ENCODE measurements around the gene TEX51.

DNA sequence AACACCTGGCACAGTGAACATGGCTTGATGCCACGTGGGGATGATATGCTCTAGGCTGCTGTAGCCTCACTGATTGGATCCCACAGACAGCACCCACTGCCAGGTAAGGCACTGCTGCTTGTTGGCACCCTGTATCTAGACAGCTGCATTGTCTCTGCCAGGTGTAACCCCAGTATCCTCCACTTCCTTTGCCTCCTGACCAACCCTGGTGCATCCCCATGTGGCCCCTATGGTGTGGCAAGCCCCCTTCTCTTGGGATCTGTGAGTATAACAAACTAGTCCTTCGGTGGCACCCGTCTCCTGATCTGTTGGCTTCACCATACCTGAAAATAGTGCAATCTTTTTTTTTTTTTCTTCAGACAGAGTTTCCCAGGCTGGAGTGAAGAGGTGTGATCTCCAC, 11.1 kb downstream of the TEX51 start:
- TF ChIP-seq, protein P1, sequence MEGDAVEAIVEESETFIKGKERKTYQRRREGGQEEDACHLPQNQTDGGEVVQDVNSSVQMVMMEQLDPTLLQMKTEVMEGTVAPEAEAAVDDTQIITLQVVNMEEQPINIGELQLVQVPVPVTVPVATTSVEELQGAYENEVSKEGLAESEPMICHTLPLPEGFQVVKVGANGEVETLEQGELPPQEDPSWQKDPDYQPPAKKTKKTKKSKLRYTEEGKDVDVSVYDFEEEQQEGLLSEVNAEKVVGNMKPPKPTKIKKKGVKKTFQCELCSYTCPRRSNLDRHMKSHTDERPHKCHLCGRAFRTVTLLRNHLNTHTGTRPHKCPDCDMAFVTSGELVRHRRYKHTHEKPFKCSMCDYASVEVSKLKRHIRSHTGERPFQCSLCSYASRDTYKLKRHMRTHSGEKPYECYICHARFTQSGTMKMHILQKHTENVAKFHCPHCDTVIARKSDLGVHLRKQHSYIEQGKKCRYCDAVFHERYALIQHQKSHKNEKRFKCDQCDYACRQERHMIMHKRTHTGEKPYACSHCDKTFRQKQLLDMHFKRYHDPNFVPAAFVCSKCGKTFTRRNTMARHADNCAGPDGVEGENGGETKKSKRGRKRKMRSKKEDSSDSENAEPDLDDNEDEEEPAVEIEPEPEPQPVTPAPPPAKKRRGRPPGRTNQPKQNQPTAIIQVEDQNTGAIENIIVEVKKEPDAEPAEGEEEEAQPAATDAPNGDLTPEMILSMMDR (conservative IDR thresholded peaks at IDR 0.05; ENCODE audit: low read length) = no peak
- TF ChIP-seq EZH2phosphoT487 (IDR thresholded peaks at IDR 0.05; ENCODE audit: borderline replicate concordance, low read depth, low read length) = no peak

Data from OCI-LY7 (cell line).